HepG2 (cell line): ENCODE measurements around the gene PRSS48. TPM values are rescaled to one million over a fixed set of nuclear protein-coding genes. Genes with fewer than 3 reads are reported as not detected.
A peak's percentile ranks its signal among the peaks of the same experiment; 100 is the strongest.

Experiments
- ATAC-seq: fragments of 200-7000 bp; cut with Tn5 transposase; 3 replicates; pipeline ENCODE4 v1.9.1; 2020; ENCODE audit warnings: mild to moderate bottlenecking, moderate library complexity
- BruUV-seq: library from RNA; stranded (reverse); fragments of 400-500 nt; replicated peaks from 2 replicates; lab custom pipeline; 2021; lab: Mats Ljungman, UMichigan
- CTCF ChIA-PET: fragments of 300-600 bp; formaldehyde crosslinking; extraction: SDS; loops from one replicate; lab custom pipeline; 2021; ENCODE audit warnings: low total read pairs, inconsistent platforms, low intra/inter-chr PET ratio; lab: Yijun Ruan, JAX
- POLR2A ChIA-PET: fragments of 350-600 bp; sonication (Branson Sonifier 250); formaldehyde crosslinking; loops from one replicate; lab custom pipeline; 2020; ENCODE audit warnings: antibody characterized with exemption, inconsistent platforms; lab: Yijun Ruan, JAX
- DNase-seq: peaks from one replicate; pipeline ENCODE4 v3.0.0-alpha.2; 2015; ENCODE audit warnings: low spot score
- FAIRE-seq: peaks from 3 replicates; lab custom pipeline; 2011; peaks lifted over from hg19 to GRCh38; lab: Jason Lieb, UNC
- H2AFZ ChIP-seq: one replicate; pipeline ENCODE4 v1.6.1; 2011; ENCODE audit warnings: low read length, inconsistent platforms
- H3K27ac ChIP-seq: fragments of 300-600 bp; 3 replicates; pipeline ENCODE4 v1.8.0; 2011; ENCODE audit warnings: mixed run types, mild to moderate bottlenecking, mixed read lengths, low read length, inconsistent platforms; ENCODE audit not compliant: insufficient read depth; ENCODE audit errors: extremely low read length
- H3K27me3 ChIP-seq, 2 experiments: fragments of 200-600 bp in 1 of 2; 2 replicates in 1 of 2; 3 replicates in 1 of 2; pipeline versions ENCODE4 v1.6.0 to v1.8.0; 2011; ENCODE audit warnings: low read length in 2 of 2, mild to moderate bottlenecking in 2 of 2, moderate library complexity in 2 of 2, inconsistent platforms in 1 of 2; ENCODE audit not compliant: insufficient read depth in 2 of 2, control insufficient read depth in 1 of 2
- H3K36me3 ChIP-seq, 2 experiments: fragments of 200-600 bp in 1 of 2; replicated peaks in 1 of 2; 2 replicates in 1 of 2; 3 replicates in 1 of 2; pipeline versions ENCODE4 v1.5.1 to v1.8.0; 2011; ENCODE audit warnings: low read length in 2 of 2, inconsistent platforms in 1 of 2; ENCODE audit not compliant: insufficient read depth in 2 of 2, control insufficient read depth in 1 of 2
- H3K4me1 ChIP-seq: 2 replicates; pipeline ENCODE4 v1.5.1; 2012; ENCODE audit warnings: low read length, inconsistent platforms; ENCODE audit not compliant: insufficient read depth
- H3K4me2 ChIP-seq: 2 replicates; pipeline ENCODE4 v1.6.0; 2011; ENCODE audit warnings: low read depth, low read length, inconsistent platforms
- H3K4me3 ChIP-seq, 3 experiments: fragments of 200-600 bp in 1 of 3; sonication (generic), shearing (Covaris generic) in 1 of 3; replicated peaks in 1 of 3; 2 replicates each; pipeline ENCODE4 v1.5.1; 2011 to 2016; ENCODE audit warnings: low read length in 3 of 3, inconsistent platforms in 2 of 3, low read depth in 2 of 3, mild to moderate bottlenecking in 2 of 3, control low read depth in 1 of 3, mixed read lengths in 1 of 3; ENCODE audit not compliant: insufficient read depth in 1 of 3
- H3K79me2 ChIP-seq: one replicate; pipeline ENCODE4 v1.6.1; 2011; ENCODE audit warnings: low read length, inconsistent platforms; ENCODE audit not compliant: insufficient read depth
- H3K9ac ChIP-seq: 2 replicates; pipeline ENCODE4 v1.6.0; 2011; ENCODE audit warnings: mild to moderate bottlenecking, low read depth, low read length, inconsistent platforms; ENCODE audit not compliant: insufficient read depth
- H3K9me3 ChIP-seq: 2 replicates; pipeline ENCODE4 v1.5.1; 2012; ENCODE audit warnings: mild to moderate bottlenecking, low read length
- H4K20me1 ChIP-seq: 2 replicates; pipeline ENCODE4 v1.6.0; 2011; ENCODE audit warnings: inconsistent platforms, mild to moderate bottlenecking, low read length, moderate library complexity; ENCODE audit not compliant: insufficient read depth
- CHD2 ChIP-seq: IDR thresholded peaks from 2 replicates; pipeline ENCODE4 v1.6.1; 2011; ENCODE audit warnings: low read depth, low read length, improper control_type of control experiment
- CREB1 ChIP-seq, 2 experiments: fragments of 450-650 bp in 1 of 2; IDR thresholded peaks; 2 replicates each; pipeline ENCODE4 v1.6.1; 2016 to 2017; ENCODE audit warnings: control low read depth in 1 of 2, mild to moderate bottlenecking in 1 of 2, missing compliant biosample characterization in 1 of 2, missing genetic modification characterization in 1 of 2
- MED1 ChIP-seq: sonication (generic); formaldehyde crosslinking; IDR thresholded peaks from 2 replicates; pipeline ENCODE4 v1.4.0; 2020; ENCODE audit warnings: missing genetic modification reagents
- NAIF1 ChIP-seq: sonication (generic); formaldehyde crosslinking; IDR thresholded peaks from 2 replicates; pipeline ENCODE4 v1.5.0; 2020; ENCODE audit warnings: mild to moderate bottlenecking, missing genetic modification reagents, borderline replicate concordance
- TARDBP ChIP-seq: sonication (generic); formaldehyde crosslinking; IDR thresholded peaks from 2 replicates; pipeline ENCODE4 v1.8.0; 2022; ENCODE audit warnings: mild to moderate bottlenecking, missing genetic modification reagents
- ZBTB37 ChIP-seq: sonication (generic); formaldehyde crosslinking; IDR thresholded peaks from 2 replicates; pipeline ENCODE4 v1.4.0; 2020; ENCODE audit warnings: mild to moderate bottlenecking, missing genetic modification reagents
- ZKSCAN8 ChIP-seq: IDR thresholded peaks from 2 replicates; pipeline ENCODE4 v1.6.1; 2016; ENCODE audit warnings: borderline replicate concordance, missing genetic modification reagents, missing compliant biosample characterization
- ZNF160 ChIP-seq: sonication (generic); formaldehyde crosslinking; IDR thresholded peaks from 2 replicates; pipeline ENCODE4 v1.8.0; 2022; ENCODE audit warnings: mild to moderate bottlenecking, inconsistent platforms, missing genetic modification reagents
- ZNF547 ChIP-seq: sonication (generic); formaldehyde crosslinking; IDR thresholded peaks from 2 replicates; pipeline ENCODE4 v1.5.1; 2020; ENCODE audit warnings: mild to moderate bottlenecking, missing genetic modification reagents
- ZNF567 ChIP-seq: sonication (generic); formaldehyde crosslinking; IDR thresholded peaks from 2 replicates; pipeline ENCODE4 v1.8.1; 2023; ENCODE audit warnings: mild to moderate bottlenecking, missing genetic modification reagents, borderline replicate concordance
- ZNF720 ChIP-seq: sonication (generic); formaldehyde crosslinking; IDR thresholded peaks from 2 replicates; pipeline ENCODE4 v1.4.0; 2020; ENCODE audit warnings: missing genetic modification reagents
- ZNF75D ChIP-seq: sonication (generic); formaldehyde crosslinking; IDR thresholded peaks from 2 replicates; pipeline ENCODE4 v1.8.1; 2023; ENCODE audit warnings: missing genetic modification reagents, mild to moderate bottlenecking, borderline replicate concordance
- ZNF777 ChIP-seq: sonication (generic); formaldehyde crosslinking; IDR thresholded peaks from 2 replicates; pipeline ENCODE4 v1.4.0; 2020; ENCODE audit warnings: missing genetic modification reagents
- ZNF790 ChIP-seq: sonication (generic); formaldehyde crosslinking; IDR thresholded peaks from 2 replicates; pipeline ENCODE4 v1.8.0; 2022; ENCODE audit warnings: missing genetic modification reagents, mild to moderate bottlenecking, borderline replicate concordance
- WGBS: methylation state at CpG from one replicate; pipeline ENCODE4 v1.1.6; 2017; ENCODE audit warnings: low lambda C conversion rate; 5-methylcytosine and 5-hydroxymethylcytosine counted together
- in situ Hi-C: cut with HindIII; loops from 2 replicates; pipeline ENCODE4 v1.10.0; 2017; ENCODE audit warnings: low pct_unique_long_range_greater_than_20kb; ENCODE audit not compliant: extremely low pct_ligation_motif_present
- intact Hi-C: fragments of 100-400 bp; cut with micrococcal nuclease; formaldehyde crosslinking; loops from one replicate; pipeline ENCODE4 v1.10.0; 2022; ENCODE audit not compliant: unreplicated experiment
- polyA plus RNA-seq, 8 experiments: library from polyadenylated mRNA; depleted of rRNA in 3 of 8; stranded (reverse) in 7 of 8; unstranded in 1 of 8; fragments of >200 nt; fragmentation: Illumina TruSeq in 4 of 8; extraction: Trizol in 4 of 8; gene quantifications; 2 replicates each; pipeline versions ENCODE4 v1.2.1 to v1.2.3, GENCODE V29; 2011 to 2016; ENCODE audit warnings: low read depth in 4 of 8, missing spikeins in 1 of 8, mixed read lengths in 1 of 8; ENCODE audit not compliant: insufficient read depth in 1 of 8
- total RNA-seq, 5 experiments: library from RNA; depleted of rRNA; stranded (reverse); fragments of >200 nt; fragmentation: Illumina TruSeq; extraction: Trizol; gene quantifications; 2 replicates each; pipeline ENCODE4 v1.2.3, GENCODE V29; 2016; ENCODE audit warnings: low read depth in 1 of 5
- TF ChIP-seq, protein P1 (sequence below): sonication (generic); formaldehyde crosslinking; IDR thresholded peaks from 2 replicates; pipeline ENCODE4 v1.4.0; 2020; ENCODE audit warnings: missing genetic modification reagents

PRSS48 gene
- total and polyA plus RNA-seq, 2 of the 13 experiments (the other 11 are each of a cell fraction or from before 2014, with no cell fraction given): not detected

GRCh38 chr4:151325111-151325948 lies 48.4 kb downstream of the PRSS48 start, which contains the start of gene SH3D19 (continued):
- TF ChIP-seq TARDBP (CRISPR knock-in tag) (peak; percentile 89; the same call in 1 of the 2 replicates), NAIF1 (peak; percentile 89)
- TF ChIP-seq, protein P1, sequence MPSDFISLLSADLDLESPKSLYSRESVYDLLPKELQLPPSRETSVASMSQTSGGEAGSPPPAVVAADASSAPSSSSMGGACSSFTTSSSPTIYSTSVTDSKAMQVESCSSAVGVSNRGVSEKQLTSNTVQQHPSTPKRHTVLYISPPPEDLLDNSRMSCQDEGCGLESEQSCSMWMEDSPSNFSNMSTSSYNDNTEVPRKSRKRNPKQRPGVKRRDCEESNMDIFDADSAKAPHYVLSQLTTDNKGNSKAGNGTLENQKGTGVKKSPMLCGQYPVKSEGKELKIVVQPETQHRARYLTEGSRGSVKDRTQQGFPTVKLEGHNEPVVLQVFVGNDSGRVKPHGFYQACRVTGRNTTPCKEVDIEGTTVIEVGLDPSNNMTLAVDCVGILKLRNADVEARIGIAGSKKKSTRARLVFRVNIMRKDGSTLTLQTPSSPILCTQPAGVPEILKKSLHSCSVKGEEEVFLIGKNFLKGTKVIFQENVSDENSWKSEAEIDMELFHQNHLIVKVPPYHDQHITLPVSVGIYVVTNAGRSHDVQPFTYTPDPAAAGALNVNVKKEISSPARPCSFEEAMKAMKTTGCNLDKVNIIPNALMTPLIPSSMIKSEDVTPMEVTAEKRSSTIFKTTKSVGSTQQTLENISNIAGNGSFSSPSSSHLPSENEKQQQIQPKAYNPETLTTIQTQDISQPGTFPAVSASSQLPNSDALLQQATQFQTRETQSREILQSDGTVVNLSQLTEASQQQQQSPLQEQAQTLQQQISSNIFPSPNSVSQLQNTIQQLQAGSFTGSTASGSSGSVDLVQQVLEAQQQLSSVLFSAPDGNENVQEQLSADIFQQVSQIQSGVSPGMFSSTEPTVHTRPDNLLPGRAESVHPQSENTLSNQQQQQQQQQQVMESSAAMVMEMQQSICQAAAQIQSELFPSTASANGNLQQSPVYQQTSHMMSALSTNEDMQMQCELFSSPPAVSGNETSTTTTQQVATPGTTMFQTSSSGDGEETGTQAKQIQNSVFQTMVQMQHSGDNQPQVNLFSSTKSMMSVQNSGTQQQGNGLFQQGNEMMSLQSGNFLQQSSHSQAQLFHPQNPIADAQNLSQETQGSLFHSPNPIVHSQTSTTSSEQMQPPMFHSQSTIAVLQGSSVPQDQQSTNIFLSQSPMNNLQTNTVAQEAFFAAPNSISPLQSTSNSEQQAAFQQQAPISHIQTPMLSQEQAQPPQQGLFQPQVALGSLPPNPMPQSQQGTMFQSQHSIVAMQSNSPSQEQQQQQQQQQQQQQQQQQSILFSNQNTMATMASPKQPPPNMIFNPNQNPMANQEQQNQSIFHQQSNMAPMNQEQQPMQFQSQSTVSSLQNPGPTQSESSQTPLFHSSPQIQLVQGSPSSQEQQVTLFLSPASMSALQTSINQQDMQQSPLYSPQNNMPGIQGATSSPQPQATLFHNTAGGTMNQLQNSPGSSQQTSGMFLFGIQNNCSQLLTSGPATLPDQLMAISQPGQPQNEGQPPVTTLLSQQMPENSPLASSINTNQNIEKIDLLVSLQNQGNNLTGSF: 0 out of 2 replicates have a peak, but pooled peaks have one; percentile 5

DNA sequence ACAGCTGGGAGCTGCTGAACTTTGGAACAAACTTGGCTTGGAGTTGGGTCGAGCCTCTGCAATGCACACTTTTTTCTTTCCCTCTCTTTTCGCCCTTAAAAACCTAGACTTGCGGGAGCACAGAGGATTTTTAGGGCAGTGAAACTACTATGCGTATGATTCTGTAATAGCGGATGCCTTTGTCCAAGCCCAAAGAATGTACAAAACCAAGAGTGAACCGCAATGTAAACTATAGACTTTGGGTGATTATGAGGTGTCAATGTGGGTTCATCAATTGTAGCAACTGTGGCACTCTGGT lies 48.9 kb downstream of the PRSS48 start:
- intact Hi-C loops: loop anchor here (1.0 kb wide), 1 partner anchor 36 kb away; no protein-coding TSS in a partner anchor
- in situ Hi-C loops: no loop called here
- WGBS: 2% methylated on average over 6 of the region's 6 CpGs
- peaks cover 34% of the 10 kb centered on the region for H3K79me2 ChIP-seq
- H2AFZ ChIP-seq: no peak overlapping the region
- H4K20me1 ChIP-seq: peaks cover 10% of the 10 kb centered on the region; the same call in 1 of the 2 replicates
- peak overlapping the region; percentile 100 for H3K27ac ChIP-seq
- FAIRE-seq (no peak), DNase-seq (no peak), ATAC-seq (no peak)
- CTCF ChIA-PET: no interaction called here
- H3K27me3 ChIP-seq: no peaks in the 10 kb centered on the region
- H3K4me1 ChIP-seq: peaks cover 54% of the 10 kb centered on the region
- peak overlapping the region; percentile 7 to 84 (median 36); a peak in 5 of 6 replicates for H3K4me3 ChIP-seq
- H3K36me3 ChIP-seq: no peaks in the 10 kb centered on the region
- peak overlapping the region; percentile 62 for H3K9ac ChIP-seq
- no peaks in the 10 kb centered on the region for H3K9me3 ChIP-seq
- peak overlapping the region; percentile 86 for H3K4me2 ChIP-seq
- POLR2A ChIA-PET: interaction anchor here (0.6 to 3.7 kb wide), 27 partner anchors 9 to 310 kb away, joined by 3 to 49 read pairs (median 8); partner anchors contain the start of genes FHIP1A, LRBA and PRSS48
- no TSS peak for BruUV-seq
- TF ChIP-seq ZNF720 (CRISPR knock-in tag) (no peak), ZBTB37 (peak; percentile 69; the same call in 1 of the 2 replicates), MED1 (CRISPR knock-in tag) (no peak), ZNF75D (CRISPR knock-in tag) (no peak), ZNF777 (no peak), ZNF790 (CRISPR knock-in tag) (no peak), ZKSCAN8 (CRISPR knock-in tag) (0 out of 2 replicates have a peak, but pooled peaks have one; percentile 8), ZNF567 (CRISPR knock-in tag) (0 out of 2 replicates have a peak, but pooled peaks have one; percentile 34), CHD2 (no peak), ZNF160 (CRISPR knock-in tag) (no peak), ZNF547 (CRISPR knock-in tag) (0 out of 2 replicates have a peak, but pooled peaks have one; percentile 30), CREB1 (IDR thresholded peaks at IDR 0.05) (no peak), CREB1 (CRISPR knock-in tag; IDR thresholded peaks at IDR 0.05) (0 out of 2 replicates have a peak, but pooled peaks have one; percentile 54)
